Activated naive CD4-positive, alpha-beta T cell treated with anti-CD3 and anti-CD28 coated beads, Interleukin-2, amount 50 U/mL, for 72 hours (primary cell): ENCODE measurements around the gene GALNT5. TPM values are rescaled to one million over a fixed set of nuclear protein-coding genes. Genes with fewer than 3 reads are reported as not detected.

Experiments
- ATAC-seq, 2 donors: fragments of 150-1000 bp; cut with Tn5 transposase; 2 replicates each; pipeline ENCODE4 v1.10.0; 2021; ENCODE audit warnings: mild to moderate bottlenecking in 2 of 2, moderate library complexity in 2 of 2
- DNase-seq, 2 donors: peaks; one replicate each; pipeline ENCODE4 v3.0.0; 2021 to 2022; ENCODE audit warnings: low spot score in 2 of 2
- H3K27ac Mint-ChIP-seq, 2 donors: one replicate each; pipeline ENCODE4 v1.8.0; 2022; ENCODE audit warnings: mild to moderate bottlenecking in 2 of 2, mixed read lengths in 2 of 2
- H3K36me3 Mint-ChIP-seq, 2 donors: one replicate each; pipeline ENCODE4 v1.8.0; 2022; ENCODE audit warnings: mixed read lengths in 2 of 2
- H3K9me3 Mint-ChIP-seq, 2 donors: one replicate each; pipeline ENCODE4 v1.8.0; 2022; ENCODE audit warnings: mixed read lengths in 2 of 2
- total RNA-seq, 2 donors: library from RNA; stranded (reverse); gene quantifications; one replicate each; pipeline ENCODE4 v1.2.3, GENCODE V29; 2022

The GALNT5 gene
- total RNA-seq, 2 donors from 2014 or later = 0.10 TPM; not detected in 1

GRCh38 chr2:157245144-157245840 is 12.2 kb upstream of the GALNT5 start:
- no peak for ATAC-seq
- Mint-ChIP-seq H3K27ac (peak overlapping the region; percentile 63 to 86), H3K36me3 (no peaks in the 10 kb centered on the region), H3K9me3 (no peaks in the 10 kb centered on the region)
- no peak for DNase-seq

GRCh38 chr2:157245846-157246764 is 11.4 kb upstream of the GALNT5 start:
- Mint-ChIP-seq H3K27ac (peak overlapping the region; percentile 63 to 86), H3K9me3 (no peaks in the 10 kb centered on the region), H3K36me3 (no peaks in the 10 kb centered on the region)
- ATAC-seq (peak; percentile 100), DNase-seq (peak in 1 of 2 donors; percentile 51)

- Mint-ChIP-seq H3K9me3 (no peaks in the 10 kb centered on the region), H3K36me3 (no peaks in the 10 kb centered on the region), H3K27ac (peak overlapping the region in 1 of 2 donors; percentile 86)
- ATAC-seq = peak in 1 of 2 donors; percentile 5
- DNase-seq = no peak
Measured at GRCh38 chr2:157246765-157247407, 10.6 kb upstream of the GALNT5 start.

GRCh38 chr2:157250836-157251235 is 6.7 kb upstream of the GALNT5 start:
- Mint-ChIP-seq H3K27ac (no peak overlapping the region), H3K9me3 (no peaks in the 10 kb centered on the region), H3K36me3 (no peaks in the 10 kb centered on the region)
- DNase-seq (no peak), ATAC-seq (no peak)

- no peaks in the 10 kb centered on the region for H3K9me3 Mint-ChIP-seq
- no peaks in the 10 kb centered on the region for H3K36me3 Mint-ChIP-seq
- ATAC-seq = no peak
- no peak for DNase-seq
- H3K27ac Mint-ChIP-seq = no peak overlapping the region
Measured at GRCh38 chr2:157251932-157252331, 5.6 kb upstream of the GALNT5 start.

- no peak overlapping the region for H3K27ac Mint-ChIP-seq
- DNase-seq (no peak), ATAC-seq (no peak)
- no peaks in the 10 kb centered on the region for H3K9me3 Mint-ChIP-seq
- H3K36me3 Mint-ChIP-seq = no peaks in the 10 kb centered on the region
Measured at GRCh38 chr2:157252529-157252928, 5.0 kb upstream of the GALNT5 start.

- peaks cover 0 to 10% of the 10 kb centered on the region in 2 donors for H3K9me3 Mint-ChIP-seq
- peaks cover 4 to 13% of the 10 kb centered on the region in 2 donors for H3K36me3 Mint-ChIP-seq
- DNase-seq (no peak), ATAC-seq (no peak)
- H3K27ac Mint-ChIP-seq = no peak overlapping the region
Measured at GRCh38 chr2:157254041-157254440, 3.5 kb upstream of the GALNT5 start.

- Mint-ChIP-seq H3K27ac (no peak overlapping the region), H3K9me3 (peaks cover 0 to 10% of the 10 kb centered on the region in 2 donors), H3K36me3 (peaks cover 4 to 13% of the 10 kb centered on the region in 2 donors)
- DNase-seq = no peak
- ATAC-seq = no peak
Measured at GRCh38 chr2:157255746-157256145, 1.8 kb upstream of the GALNT5 start.

- peak; percentile 80 to 88 for ATAC-seq
- peak; percentile 57 to 61 for DNase-seq
Measured at GRCh38 chr2:157256626-157257025, 879 bp upstream of the GALNT5 start.

GRCh38 chr2:157258520-157259326 is 1.2 kb downstream of the GALNT5 start:
- peak overlapping the region in 1 of 2 donors; percentile 2 for H3K27ac Mint-ChIP-seq
- ATAC-seq (no peak), DNase-seq (no peak)
- peaks cover 4 to 13% of the 10 kb centered on the region in 2 donors for H3K36me3 Mint-ChIP-seq
- H3K9me3 Mint-ChIP-seq = peaks cover 0 to 10% of the 10 kb centered on the region in 2 donors

More at GRCh38 chr2:157256626-157257025, 879 bp upstream of the GALNT5 start:
- peaks cover 4 to 13% of the 10 kb centered on the region in 2 donors for H3K36me3 Mint-ChIP-seq
- peaks cover 0 to 10% of the 10 kb centered on the region in 2 donors for H3K9me3 Mint-ChIP-seq
- H3K27ac Mint-ChIP-seq = no peak overlapping the region

GRCh38 chr2:157259386-157259785 is 1.9 kb downstream of the GALNT5 start:
- DNase-seq = no peak
- H3K27ac Mint-ChIP-seq = no peak overlapping the region
- H3K36me3 Mint-ChIP-seq = peaks cover 4 to 13% of the 10 kb centered on the region in 2 donors
- no peak for ATAC-seq
- peaks cover 0 to 10% of the 10 kb centered on the region in 2 donors for H3K9me3 Mint-ChIP-seq

GRCh38 chr2:157259960-157260359 is 2.5 kb downstream of the GALNT5 start:
- H3K27ac Mint-ChIP-seq = peak overlapping the region in 1 of 2 donors; percentile 95

GRCh38 chr2:157260533-157261198 is 3.2 kb downstream of the GALNT5 start:
- no peak for DNase-seq
- Mint-ChIP-seq H3K9me3 (peaks cover 0 to 10% of the 10 kb centered on the region in 2 donors), H3K36me3 (peaks cover 4 to 13% of the 10 kb centered on the region in 2 donors), H3K27ac (peak overlapping the region; percentile 84 to 95)
- ATAC-seq = peak in 1 of 2 donors; percentile 0

More at GRCh38 chr2:157259960-157260359, 2.5 kb downstream of the GALNT5 start:
- no peak for ATAC-seq
- Mint-ChIP-seq H3K36me3 (peaks cover 4 to 13% of the 10 kb centered on the region in 2 donors), H3K9me3 (peaks cover 0 to 10% of the 10 kb centered on the region in 2 donors)
- no peak for DNase-seq

GRCh38 chr2:157261199-157261782 is 3.8 kb downstream of the GALNT5 start:
- H3K9me3 Mint-ChIP-seq = peaks cover 0 to 10% of the 10 kb centered on the region in 2 donors
- H3K36me3 Mint-ChIP-seq = peaks cover 4 to 13% of the 10 kb centered on the region in 2 donors
- peak; percentile 56 to 70 for DNase-seq
- peak overlapping the region; percentile 84 to 95 for H3K27ac Mint-ChIP-seq
- ATAC-seq = peak; percentile 77

GRCh38 chr2:157262248-157262647 is 4.7 kb downstream of the GALNT5 start:
- Mint-ChIP-seq H3K9me3 (peaks cover 0 to 10% of the 10 kb centered on the region in 2 donors), H3K36me3 (peaks cover 4 to 13% of the 10 kb centered on the region in 2 donors), H3K27ac (no peak overlapping the region)
- DNase-seq = no peak
- no peak for ATAC-seq
